Neural progenitor cell (in vitro differentiated cells): Measurements from ENCODE around the gene SREBF2. TPM values are rescaled to one million over a fixed set of nuclear protein-coding genes. Genes with fewer than 3 reads are reported as not detected.

Experiments used
- DNase-seq: peaks from one replicate; pipeline ENCODE4 v3.0.0-alpha.2; 2016; ENCODE audit warnings: low spot score
- H2AFZ ChIP-seq: fragments of 200-600 bp; sonication (generic); replicated peaks from 2 replicates; pipeline ENCODE4 v1.6.1; 2016; ENCODE audit warnings: antibody characterized with exemption
- H3F3A ChIP-seq: fragments of 200-600 bp; sonication (generic); 2 replicates; pipeline ENCODE4 v1.6.1; 2016; ENCODE audit warnings: antibody characterized with exemption, low read depth
- H3K27ac ChIP-seq: fragments of 200-600 bp; sonication (generic); 2 replicates; pipeline ENCODE4 v1.5.1; 2016; ENCODE audit warnings: mild to moderate bottlenecking
- H3K27me3 ChIP-seq: fragments of 200-600 bp; sonication (generic); 2 replicates; pipeline ENCODE4 v1.6.1; 2016; ENCODE audit warnings: mild to moderate bottlenecking, moderate library complexity
- H3K36me3 ChIP-seq: fragments of 200-600 bp; sonication (generic); 2 replicates; pipeline ENCODE4 v1.5.1; 2016
- H3K4me1 ChIP-seq: fragments of 200-600 bp; sonication (generic); 2 replicates; pipeline ENCODE4 v1.6.1; 2016; ENCODE audit warnings: mixed run types
- H3K4me2 ChIP-seq: fragments of 200-600 bp; sonication (generic); 2 replicates; pipeline ENCODE4 v1.6.1; 2016
- H3K4me3 ChIP-seq: fragments of 200-600 bp; sonication (generic); 2 replicates; pipeline ENCODE4 v1.5.1; 2016
- H3K79me2 ChIP-seq: fragments of 200-600 bp; sonication (generic); 2 replicates; pipeline ENCODE4 v1.6.1; 2016; ENCODE audit warnings: low read depth
- H3K9ac ChIP-seq: fragments of 200-600 bp; sonication (generic); 2 replicates; pipeline ENCODE4 v1.6.1; 2016
- H3K9me3 ChIP-seq: fragments of 200-600 bp; sonication (generic); 2 replicates; pipeline ENCODE4 v1.5.1; 2016; ENCODE audit warnings: low read depth
- H4K20me1 ChIP-seq: fragments of 200-600 bp; sonication (generic); 2 replicates; pipeline ENCODE4 v1.6.1; 2016; ENCODE audit warnings: low read depth
- H3K27ac Mint-ChIP-seq: 3 replicates; pipeline ENCODE4 v1.8.0; 2021; ENCODE audit warnings: mixed read lengths
- H3K27me3 Mint-ChIP-seq: 2 replicates; pipeline ENCODE4 v1.8.0; 2022; ENCODE audit warnings: low read depth, mild to moderate bottlenecking, inconsistent platforms, moderate library complexity, mixed read lengths; ENCODE audit not compliant: insufficient read depth
- H3K36me3 Mint-ChIP-seq: 3 replicates; pipeline ENCODE4 v1.8.0; 2021; ENCODE audit warnings: mixed read lengths
- H3K4me1 Mint-ChIP-seq: 3 replicates; pipeline ENCODE4 v1.8.0; 2021; ENCODE audit warnings: mixed read lengths
- H3K4me3 Mint-ChIP-seq: 3 replicates; pipeline ENCODE4 v1.8.0; 2021; ENCODE audit warnings: mild to moderate bottlenecking, moderate library complexity, mixed read lengths
- H3K9me3 Mint-ChIP-seq: 3 replicates; pipeline ENCODE4 v1.8.0; 2020; ENCODE audit warnings: mixed read lengths
- EZH2 ChIP-seq: fragments of 200-600 bp; sonication (generic); IDR thresholded peaks from 2 replicates; pipeline ENCODE4 v1.6.1; 2017; ENCODE audit warnings: antibody characterized with exemption, mild to moderate bottlenecking, moderate library complexity
- EZH2phosphoT487 ChIP-seq: fragments of 200-600 bp; sonication (generic); IDR thresholded peaks from 2 replicates; pipeline ENCODE4 v1.6.1; 2017; ENCODE audit warnings: antibody characterized with exemption
- total RNA-seq: library from RNA; depleted of rRNA; stranded (reverse); fragments of >200 nt; gene quantifications from 2 replicates; pipeline ENCODE4 v1.2.3, GENCODE V29; 2015; ENCODE audit warnings: low replicate concordance
- TF ChIP-seq, protein P1 (sequence below): fragments of 200-600 bp; sonication (generic); IDR thresholded peaks from 2 replicates; pipeline ENCODE4 v1.5.1; 2017; ENCODE audit warnings: antibody characterized with exemption, mild to moderate bottlenecking

The SREBF2 gene
- total RNA-seq, 1 donor from 2014 or later: 64.0 TPM

DNA sequence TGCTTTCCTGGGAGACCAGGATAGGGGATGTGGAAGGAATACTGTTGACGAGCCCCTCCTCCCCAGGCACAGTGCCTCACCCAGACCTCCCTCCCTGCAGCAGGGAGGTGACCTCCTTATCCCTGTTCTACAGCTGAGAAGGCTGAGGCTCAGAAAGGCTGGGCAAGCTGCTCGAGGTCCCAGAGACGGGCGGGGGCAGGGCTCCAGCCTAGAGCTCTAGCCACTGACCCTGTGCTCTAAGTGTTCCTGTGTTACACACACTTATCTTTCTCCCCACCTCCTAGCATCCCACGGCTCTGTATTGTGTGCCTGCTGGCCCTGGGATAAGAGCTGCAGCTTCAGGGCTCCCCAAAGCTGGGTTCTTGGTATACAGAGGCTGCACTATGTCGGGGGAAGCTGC lies 24.5 kb upstream of the SREBF2 start:
- Mint-ChIP-seq H3K9me3 (no peaks in the 10 kb centered on the region), H3K4me1 (peaks cover 12% of the 10 kb centered on the region), H3K27me3 (no peaks in the 10 kb centered on the region), H3K36me3 (peaks cover 22% of the 10 kb centered on the region), H3K4me3 (no peak overlapping the region), H3K27ac (no peak overlapping the region)
- Histone ChIP-seq H3K4me1 (no peaks in the 10 kb centered on the region), H2AFZ (no peak overlapping the region), H3K4me2 (no peak overlapping the region), H3K79me2 (peaks cover 35% of the 10 kb centered on the region), H3F3A (no peaks in the 10 kb centered on the region), H3K4me3 (no peak overlapping the region), H3K9ac (no peak overlapping the region), H3K27me3 (no peaks in the 10 kb centered on the region), H3K27ac (no peak overlapping the region), H4K20me1 (peaks cover 4% of the 10 kb centered on the region), H3K36me3 (no peaks in the 10 kb centered on the region), H3K9me3 (no peaks in the 10 kb centered on the region)
- no peak for TF ChIP-seq EZH2
- TF ChIP-seq EZH2phosphoT487: no peak
- TF ChIP-seq, protein P1, sequence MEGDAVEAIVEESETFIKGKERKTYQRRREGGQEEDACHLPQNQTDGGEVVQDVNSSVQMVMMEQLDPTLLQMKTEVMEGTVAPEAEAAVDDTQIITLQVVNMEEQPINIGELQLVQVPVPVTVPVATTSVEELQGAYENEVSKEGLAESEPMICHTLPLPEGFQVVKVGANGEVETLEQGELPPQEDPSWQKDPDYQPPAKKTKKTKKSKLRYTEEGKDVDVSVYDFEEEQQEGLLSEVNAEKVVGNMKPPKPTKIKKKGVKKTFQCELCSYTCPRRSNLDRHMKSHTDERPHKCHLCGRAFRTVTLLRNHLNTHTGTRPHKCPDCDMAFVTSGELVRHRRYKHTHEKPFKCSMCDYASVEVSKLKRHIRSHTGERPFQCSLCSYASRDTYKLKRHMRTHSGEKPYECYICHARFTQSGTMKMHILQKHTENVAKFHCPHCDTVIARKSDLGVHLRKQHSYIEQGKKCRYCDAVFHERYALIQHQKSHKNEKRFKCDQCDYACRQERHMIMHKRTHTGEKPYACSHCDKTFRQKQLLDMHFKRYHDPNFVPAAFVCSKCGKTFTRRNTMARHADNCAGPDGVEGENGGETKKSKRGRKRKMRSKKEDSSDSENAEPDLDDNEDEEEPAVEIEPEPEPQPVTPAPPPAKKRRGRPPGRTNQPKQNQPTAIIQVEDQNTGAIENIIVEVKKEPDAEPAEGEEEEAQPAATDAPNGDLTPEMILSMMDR: no peak
- DNase-seq: no peak

DNA sequence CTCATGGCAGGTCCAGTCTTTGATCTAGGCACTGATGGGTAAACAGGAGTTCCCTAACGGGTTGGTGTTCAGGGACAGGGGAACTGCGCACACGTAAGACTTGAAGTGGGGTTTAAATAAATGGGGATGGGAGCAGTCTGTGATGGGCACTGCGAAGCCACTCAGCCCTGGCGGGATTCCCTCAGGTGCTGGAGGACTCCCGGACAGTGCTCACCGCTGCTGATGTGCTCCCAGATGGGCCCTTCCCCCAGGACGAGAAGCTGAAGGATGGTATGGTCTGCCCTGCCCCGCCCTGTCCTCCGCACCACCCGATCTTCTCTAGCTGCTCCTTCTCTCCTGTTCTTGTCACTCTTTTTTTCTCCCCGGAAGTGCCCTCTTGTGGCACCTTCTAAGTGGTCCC lies 22.9 kb upstream of the SREBF2 start:
- Mint-ChIP-seq H3K4me1 (peaks cover 1% of the 10 kb centered on the region), H3K9me3 (no peaks in the 10 kb centered on the region), H3K36me3 (peaks cover 24% of the 10 kb centered on the region), H3K4me3 (no peak overlapping the region), H3K27ac (peak overlapping the region; percentile 69), H3K27me3 (no peaks in the 10 kb centered on the region)
- no peak overlapping the region for H3K27ac ChIP-seq
- no peak overlapping the region for H3K4me2 ChIP-seq
- H3K79me2 ChIP-seq: peaks cover 19% of the 10 kb centered on the region
- no peak for TF ChIP-seq EZH2phosphoT487
- no peak for TF ChIP-seq EZH2
- TF ChIP-seq, protein P1: no peak
- DNase-seq: no peak
- no peak overlapping the region for H3K4me3 ChIP-seq
- no peaks in the 10 kb centered on the region for H3F3A ChIP-seq
- H3K4me1 ChIP-seq: no peaks in the 10 kb centered on the region
- H3K27me3 ChIP-seq: no peaks in the 10 kb centered on the region
- no peaks in the 10 kb centered on the region for H4K20me1 ChIP-seq
- no peaks in the 10 kb centered on the region for H3K36me3 ChIP-seq
- no peaks in the 10 kb centered on the region for H3K9me3 ChIP-seq
- no peak overlapping the region for H3K9ac ChIP-seq
- H2AFZ ChIP-seq: no peak overlapping the region

DNA sequence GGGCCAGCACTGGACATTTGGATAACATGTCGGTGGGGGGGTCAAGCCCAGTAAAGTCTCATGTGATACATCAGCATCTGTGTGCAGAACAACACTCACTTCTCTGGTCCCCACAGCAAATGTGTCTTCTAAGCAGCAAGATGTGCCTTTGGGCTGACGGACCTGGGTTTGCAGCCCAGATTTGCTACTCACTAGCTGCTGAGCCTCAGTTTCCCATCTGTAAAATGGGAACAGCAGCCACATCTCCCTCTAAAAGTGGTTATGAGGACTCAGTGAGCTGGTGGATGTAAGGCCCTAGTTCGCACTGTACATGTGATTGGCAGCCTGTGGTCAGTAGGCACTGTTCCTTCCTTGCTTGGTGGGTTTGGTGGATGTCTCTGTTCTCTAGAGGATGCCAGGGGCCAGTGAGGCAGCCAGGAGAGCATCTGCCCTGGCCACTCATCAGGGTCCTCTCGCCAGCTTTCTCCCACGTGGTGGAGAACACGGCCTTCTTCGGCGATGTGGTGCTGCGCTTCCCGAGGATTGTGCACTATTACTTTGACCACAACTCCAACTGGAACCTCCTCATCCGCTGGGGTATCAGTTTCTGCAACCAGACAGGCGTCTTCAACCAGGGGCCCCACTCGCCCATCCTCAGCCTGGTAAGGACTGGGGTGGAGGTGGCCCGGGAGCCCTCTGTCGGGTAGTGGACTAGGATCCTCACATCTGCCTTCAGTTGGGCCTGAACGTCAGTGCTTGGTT lies 19.9 kb upstream of the SREBF2 start:
- no peaks in the 10 kb centered on the region for H3K27me3 Mint-ChIP-seq
- no peaks in the 10 kb centered on the region for H3K27me3 ChIP-seq

More for the DNA sequence above, 19.9 kb upstream of the SREBF2 start:
- Mint-ChIP-seq H3K4me3 (no peak overlapping the region), H3K9me3 (no peaks in the 10 kb centered on the region), H3K4me1 (no peaks in the 10 kb centered on the region), H3K36me3 (peaks cover 26% of the 10 kb centered on the region), H3K27ac (no peak overlapping the region)
- Histone ChIP-seq H4K20me1 (no peaks in the 10 kb centered on the region), H3K4me2 (no peak overlapping the region), H3K27ac (no peak overlapping the region), H3F3A (no peaks in the 10 kb centered on the region), H3K4me1 (no peaks in the 10 kb centered on the region), H3K9me3 (no peaks in the 10 kb centered on the region), H3K4me3 (no peak overlapping the region), H3K9ac (no peak overlapping the region), H3K79me2 (no peaks in the 10 kb centered on the region), H2AFZ (no peak overlapping the region), H3K36me3 (no peaks in the 10 kb centered on the region)
- no peak for DNase-seq
- TF ChIP-seq, protein P1: no peak
- TF ChIP-seq EZH2phosphoT487 (no peak), EZH2 (no peak)
